Progenitor cell of endocrine pancreas (in vitro differentiated cells): ENCODE data around the gene CYTH1. TPM values are rescaled to one million over a fixed set of nuclear protein-coding genes. Genes with fewer than 3 reads are reported as not detected.

Experiments used
- DNase-seq: peaks from one replicate; pipeline ENCODE4 v3.0.0; 2021; ENCODE audit warnings: low spot score; ENCODE audit not compliant: unreplicated experiment
- H3K27ac Mint-ChIP-seq: 2 replicates; pipeline ENCODE4 v1.8.0; 2021; ENCODE audit warnings: mild to moderate bottlenecking, moderate library complexity, mixed read lengths
- H3K27me3 Mint-ChIP-seq: 2 replicates; pipeline ENCODE4 v1.8.0; 2021; ENCODE audit warnings: mixed read lengths
- H3K36me3 Mint-ChIP-seq: 2 replicates; pipeline ENCODE4 v1.8.0; 2022; ENCODE audit warnings: mixed read lengths; ENCODE audit not compliant: insufficient read depth
- H3K4me1 Mint-ChIP-seq: 2 replicates; pipeline ENCODE4 v1.8.0; 2021; ENCODE audit warnings: low read depth, mixed read lengths
- H3K4me3 Mint-ChIP-seq: 2 replicates; pipeline ENCODE4 v1.8.0; 2021; ENCODE audit warnings: low read depth, mild to moderate bottlenecking, moderate library complexity, mixed read lengths
- H3K9me3 Mint-ChIP-seq: 2 replicates; pipeline ENCODE4 v1.8.0; 2021; ENCODE audit warnings: low read depth, mixed read lengths
- CTCF ChIP-seq: fragments of 200-600 bp; sonication (generic); IDR thresholded peaks from one replicate; pipeline ENCODE4 v1.5.0; 2021; ENCODE audit warnings: antibody characterized with exemption, mild to moderate bottlenecking; ENCODE audit not compliant: unreplicated experiment
- total RNA-seq: library from RNA; stranded (reverse); gene quantifications from 2 replicates; pipeline ENCODE4 v1.2.1, GENCODE V29; 2021

The CYTH1 gene
- total RNA-seq, 1 donor from 2014 or later: 33.3 TPM

- H3K36me3 Mint-ChIP-seq: peaks cover 24% of the 10 kb centered on the region
- no peaks in the 10 kb centered on the region for H3K9me3 Mint-ChIP-seq
- peaks cover 3% of the 10 kb centered on the region for H3K4me1 Mint-ChIP-seq
- no peaks in the 10 kb centered on the region for H3K27me3 Mint-ChIP-seq
- no peak for DNase-seq
- no peak overlapping the region for H3K4me3 Mint-ChIP-seq
- H3K27ac Mint-ChIP-seq: no peak overlapping the region
- no peak for TF ChIP-seq CTCF
These were observed 105.4 kb downstream of the CYTH1 start for GRCh38 chr17:78676412-78677302.

GRCh38 chr17:78675836-78676235 lies 106.2 kb downstream of the CYTH1 start:
- Mint-ChIP-seq H3K4me1 (peaks cover 3% of the 10 kb centered on the region), H3K9me3 (no peaks in the 10 kb centered on the region), H3K27ac (no peak overlapping the region), H3K36me3 (peaks cover 22% of the 10 kb centered on the region), H3K4me3 (no peak overlapping the region), H3K27me3 (no peaks in the 10 kb centered on the region)
- no peak for TF ChIP-seq CTCF
- DNase-seq: no peak

GRCh38 chr17:78675316-78675616 lies 106.8 kb downstream of the CYTH1 start:
- H3K27me3 Mint-ChIP-seq: no peaks in the 10 kb centered on the region
- no peak overlapping the region for H3K4me3 Mint-ChIP-seq
- TF ChIP-seq CTCF: no peak
- no peak for DNase-seq
- H3K27ac Mint-ChIP-seq: no peak overlapping the region
- H3K36me3 Mint-ChIP-seq: peaks cover 21% of the 10 kb centered on the region
- peaks cover 3% of the 10 kb centered on the region for H3K4me1 Mint-ChIP-seq
- H3K9me3 Mint-ChIP-seq: no peaks in the 10 kb centered on the region

GRCh38 chr17:78674595-78675315 lies 107.3 kb downstream of the CYTH1 start:
- H3K27ac Mint-ChIP-seq: no peak overlapping the region
- H3K36me3 Mint-ChIP-seq: peaks cover 20% of the 10 kb centered on the region
- H3K27me3 Mint-ChIP-seq: no peaks in the 10 kb centered on the region
- no peak for TF ChIP-seq CTCF
- H3K4me3 Mint-ChIP-seq: no peak overlapping the region
- peaks cover 3% of the 10 kb centered on the region for H3K4me1 Mint-ChIP-seq
- H3K9me3 Mint-ChIP-seq: no peaks in the 10 kb centered on the region
- DNase-seq: no peak

GRCh38 chr17:78674156-78674555 lies 107.9 kb downstream of the CYTH1 start:
- peaks cover 18% of the 10 kb centered on the region for H3K36me3 Mint-ChIP-seq
- no peak for DNase-seq
- no peak overlapping the region for H3K4me3 Mint-ChIP-seq
- no peak for TF ChIP-seq CTCF
- no peak overlapping the region for H3K27ac Mint-ChIP-seq
- H3K4me1 Mint-ChIP-seq: peaks cover 3% of the 10 kb centered on the region
- no peaks in the 10 kb centered on the region for H3K9me3 Mint-ChIP-seq
- H3K27me3 Mint-ChIP-seq: no peaks in the 10 kb centered on the region
